ENCODE measurements around the gene CCDC32. TPM values are rescaled to one million over a fixed set of nuclear protein-coding genes. Genes with fewer than 3 reads are reported as not detected.

CCDC32 gene, protein sequence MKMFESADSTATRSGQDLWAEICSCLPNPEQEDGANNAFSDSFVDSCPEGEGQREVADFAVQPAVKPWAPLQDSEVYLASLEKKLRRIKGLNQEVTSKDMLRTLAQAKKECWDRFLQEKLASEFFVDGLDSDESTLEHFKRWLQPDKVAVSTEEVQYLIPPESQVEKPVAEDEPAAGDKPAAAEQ
- total RNA-seq = 16.7 to 22.5 TPM (median 21.2 TPM) in 3 replicates
- long read RNA-seq, transcript CCDC32-202 (4 exons, 1,519 nt) = major isoform, 23 of 28 reads
- long read RNA-seq, partial matches to known transcripts = 2 of 28 reads
- long read RNA-seq, other reads (novel, unspliced or antisense) = 1 of 28 reads

DNA sequence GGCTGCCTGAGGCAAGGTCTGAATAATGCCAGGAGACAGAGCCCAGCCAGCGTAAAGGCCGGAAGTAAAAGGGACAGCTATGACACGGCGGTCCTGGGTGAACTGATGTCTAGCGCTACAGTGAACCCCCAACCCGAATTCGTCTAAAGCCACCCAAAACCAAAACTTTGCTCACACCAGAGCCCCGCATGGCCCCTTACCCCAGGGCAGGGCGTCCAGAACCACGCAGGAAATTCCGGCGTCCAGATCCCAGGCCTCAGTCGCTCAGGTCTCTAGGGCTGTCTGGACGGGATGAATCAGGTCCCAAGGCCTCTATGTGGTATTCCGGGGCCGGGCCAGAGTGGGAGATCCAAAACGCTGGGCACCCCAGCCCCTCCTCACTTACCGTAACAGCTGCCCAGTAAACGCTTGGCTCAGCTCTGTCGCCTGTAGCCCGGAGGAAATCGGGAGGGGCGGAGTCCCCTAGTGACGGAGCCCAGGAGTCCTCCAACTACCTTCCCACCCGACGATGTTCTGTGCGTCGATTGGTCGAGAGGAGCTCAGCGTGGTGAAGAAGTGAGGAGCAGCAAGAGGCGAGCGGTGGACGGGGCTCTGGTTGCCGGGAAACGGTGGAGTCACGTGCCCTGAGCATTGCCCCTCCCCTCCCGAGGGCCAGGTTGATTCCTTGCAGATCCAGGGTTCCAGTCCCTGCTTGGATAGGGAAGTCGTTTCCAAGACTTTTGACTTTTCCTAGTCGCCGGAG lies at the start of gene CCDC32:
CCDC32 (minus strand) TSS at position 452 of the 742 bp plus-strand sequence. CDS start 2,027 bp downstream, outside the sequence.
- H3K36me3 Mint-ChIP-seq (ENCODE audit: low read depth) = peaks cover 7% of the 10 kb centered on the region
- H3K4me1 Mint-ChIP-seq (ENCODE audit: low read depth) = peaks cover 32% of the 10 kb centered on the region
- H3K9me3 Mint-ChIP-seq (ENCODE audit: low read depth) = no peaks in the 10 kb centered on the region
- peak within 1 kb of the TSS; percentile 94 for H3K4me3 Mint-ChIP-seq (ENCODE audit: unreplicated experiment)
- TF ChIP-seq, protein P1, sequence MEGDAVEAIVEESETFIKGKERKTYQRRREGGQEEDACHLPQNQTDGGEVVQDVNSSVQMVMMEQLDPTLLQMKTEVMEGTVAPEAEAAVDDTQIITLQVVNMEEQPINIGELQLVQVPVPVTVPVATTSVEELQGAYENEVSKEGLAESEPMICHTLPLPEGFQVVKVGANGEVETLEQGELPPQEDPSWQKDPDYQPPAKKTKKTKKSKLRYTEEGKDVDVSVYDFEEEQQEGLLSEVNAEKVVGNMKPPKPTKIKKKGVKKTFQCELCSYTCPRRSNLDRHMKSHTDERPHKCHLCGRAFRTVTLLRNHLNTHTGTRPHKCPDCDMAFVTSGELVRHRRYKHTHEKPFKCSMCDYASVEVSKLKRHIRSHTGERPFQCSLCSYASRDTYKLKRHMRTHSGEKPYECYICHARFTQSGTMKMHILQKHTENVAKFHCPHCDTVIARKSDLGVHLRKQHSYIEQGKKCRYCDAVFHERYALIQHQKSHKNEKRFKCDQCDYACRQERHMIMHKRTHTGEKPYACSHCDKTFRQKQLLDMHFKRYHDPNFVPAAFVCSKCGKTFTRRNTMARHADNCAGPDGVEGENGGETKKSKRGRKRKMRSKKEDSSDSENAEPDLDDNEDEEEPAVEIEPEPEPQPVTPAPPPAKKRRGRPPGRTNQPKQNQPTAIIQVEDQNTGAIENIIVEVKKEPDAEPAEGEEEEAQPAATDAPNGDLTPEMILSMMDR (IDR thresholded peaks at IDR 0.05) = no peak
- H3K27ac Mint-ChIP-seq (ENCODE audit: unreplicated experiment) = peak within 1 kb of the TSS; percentile 100
- no peaks in the 10 kb centered on the region for H3K27me3 Mint-ChIP-seq (ENCODE audit: low read depth)
- DNase-seq (ENCODE audit: low spot score) = peak; percentile 99

DNA sequence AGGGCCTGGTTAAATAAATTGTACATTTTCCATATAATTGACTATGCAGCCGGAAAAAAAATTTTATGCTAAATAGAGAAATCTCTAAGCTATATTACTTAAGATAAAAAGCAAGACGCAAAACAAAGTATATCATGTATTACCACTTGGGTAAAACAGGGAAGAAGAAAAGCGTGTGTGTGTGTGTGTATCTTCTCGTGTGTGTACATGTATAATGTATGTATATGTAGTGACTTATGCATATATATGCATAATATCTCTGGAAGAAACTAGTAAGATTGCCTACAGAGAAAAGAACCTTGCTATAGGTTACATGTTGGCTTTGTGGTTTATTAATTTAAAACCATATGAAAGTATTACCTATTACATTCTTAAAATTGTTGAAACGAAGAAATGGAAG lies 48.2 kb upstream of the CCDC32 start:
- Mint-ChIP-seq H3K27ac (ENCODE audit: unreplicated experiment) (no peak overlapping the region), H3K9me3 (ENCODE audit: low read depth) (no peaks in the 10 kb centered on the region), H3K27me3 (ENCODE audit: low read depth) (no peaks in the 10 kb centered on the region), H3K36me3 (ENCODE audit: low read depth) (peaks cover 1% of the 10 kb centered on the region), H3K4me1 (ENCODE audit: low read depth) (no peaks in the 10 kb centered on the region), H3K4me3 (ENCODE audit: unreplicated experiment) (no peak overlapping the region)
- TF ChIP-seq, protein P1 (IDR thresholded peaks at IDR 0.05) = no peak
- no peak for DNase-seq (ENCODE audit: low spot score)

DNA sequence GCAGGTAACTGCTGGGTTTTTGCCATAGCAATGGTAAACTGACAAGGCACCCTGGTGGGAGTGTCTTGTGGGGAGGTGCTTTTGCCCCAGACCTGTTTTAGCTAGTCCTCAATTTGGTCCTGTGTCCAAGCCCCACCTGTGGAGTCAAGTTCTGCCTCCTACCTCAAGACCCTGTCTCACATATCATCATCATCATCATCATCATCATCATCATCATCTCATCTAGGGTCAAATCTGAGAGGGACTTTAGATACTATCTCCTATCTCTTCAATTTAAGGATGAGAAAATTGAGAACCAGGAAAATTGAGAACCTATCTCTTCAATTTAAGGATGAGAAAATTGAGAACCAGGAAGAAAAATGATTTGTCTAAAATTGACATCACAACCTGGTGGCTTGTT lies 39.1 kb upstream of the CCDC32 start:
- Mint-ChIP-seq H3K4me3 (ENCODE audit: unreplicated experiment) (no peak overlapping the region), H3K27me3 (ENCODE audit: low read depth) (no peaks in the 10 kb centered on the region), H3K36me3 (ENCODE audit: low read depth) (no peaks in the 10 kb centered on the region), H3K4me1 (ENCODE audit: low read depth) (no peaks in the 10 kb centered on the region), H3K27ac (ENCODE audit: unreplicated experiment) (no peak overlapping the region), H3K9me3 (ENCODE audit: low read depth) (no peaks in the 10 kb centered on the region)
- TF ChIP-seq, protein P1 (IDR thresholded peaks at IDR 0.05) = no peak
- DNase-seq (ENCODE audit: low spot score) = no peak

DNA sequence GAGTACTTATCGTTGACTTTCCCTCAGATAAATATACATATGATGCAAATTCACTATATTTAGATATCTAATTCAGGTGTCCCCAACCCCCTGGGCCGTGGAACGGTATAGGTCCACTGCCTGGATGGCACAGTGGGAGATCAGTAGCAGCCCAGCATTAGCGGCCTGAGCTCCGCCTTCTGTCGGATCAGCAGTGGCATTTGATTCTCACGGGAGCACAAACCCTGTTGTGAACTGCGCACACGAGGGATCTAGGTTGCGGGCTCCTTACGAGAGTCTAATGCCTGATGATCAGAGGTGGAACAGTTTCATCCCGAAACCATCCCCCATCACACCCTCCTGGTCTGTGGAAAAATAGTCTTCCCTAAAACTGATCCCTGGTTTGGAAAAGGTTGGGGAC lies 36.1 kb upstream of the CCDC32 start:
- H3K36me3 Mint-ChIP-seq (ENCODE audit: low read depth) = no peaks in the 10 kb centered on the region
- no peaks in the 10 kb centered on the region for H3K9me3 Mint-ChIP-seq (ENCODE audit: low read depth)
- no peak overlapping the region for H3K4me3 Mint-ChIP-seq (ENCODE audit: unreplicated experiment)
- DNase-seq (ENCODE audit: low spot score) = no peak
- H3K27me3 Mint-ChIP-seq (ENCODE audit: low read depth) = no peaks in the 10 kb centered on the region
- TF ChIP-seq, protein P1 (IDR thresholded peaks at IDR 0.05) = no peak
- H3K27ac Mint-ChIP-seq (ENCODE audit: unreplicated experiment) = no peak overlapping the region
- no peaks in the 10 kb centered on the region for H3K4me1 Mint-ChIP-seq (ENCODE audit: low read depth)

DNA sequence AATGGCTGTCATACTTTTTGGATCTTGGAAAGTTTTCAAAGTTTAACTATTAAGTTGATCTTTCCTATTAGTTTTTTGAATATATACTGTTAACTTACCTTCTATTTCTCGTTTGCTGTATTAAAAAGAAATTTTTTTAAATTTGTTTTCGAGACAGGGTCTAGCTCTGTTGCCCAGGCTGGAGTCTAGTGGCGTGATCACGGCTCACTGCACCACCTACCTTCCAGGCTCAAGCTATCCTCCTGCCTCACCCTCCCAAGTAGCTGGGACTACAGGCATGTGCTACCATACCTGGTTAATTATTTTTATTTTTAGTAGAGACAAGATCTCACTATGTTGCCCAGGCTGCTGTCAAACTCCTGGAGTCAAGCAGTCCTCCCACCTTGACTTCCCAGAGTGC lies 33.8 kb upstream of the CCDC32 start:
- no peak overlapping the region for H3K4me3 Mint-ChIP-seq (ENCODE audit: unreplicated experiment)
- TF ChIP-seq, protein P1 (IDR thresholded peaks at IDR 0.05) = no peak
- no peak for DNase-seq (ENCODE audit: low spot score)
- no peak overlapping the region for H3K27ac Mint-ChIP-seq (ENCODE audit: unreplicated experiment)
- H3K27me3 Mint-ChIP-seq (ENCODE audit: low read depth) = no peaks in the 10 kb centered on the region
- H3K9me3 Mint-ChIP-seq (ENCODE audit: low read depth) = no peaks in the 10 kb centered on the region
- no peaks in the 10 kb centered on the region for H3K36me3 Mint-ChIP-seq (ENCODE audit: low read depth)
- peaks cover 5% of the 10 kb centered on the region for H3K4me1 Mint-ChIP-seq (ENCODE audit: low read depth)

All from chondrocyte (in vitro differentiated cells).